ENCODE data around the gene TMEM273. TPM values are rescaled to one million over a fixed set of nuclear protein-coding genes. Genes with fewer than 3 reads are reported as not detected.

TMEM273 gene
- total RNA-seq, 1 donor from 2014 or later, result 0.42 TPM

DNA sequence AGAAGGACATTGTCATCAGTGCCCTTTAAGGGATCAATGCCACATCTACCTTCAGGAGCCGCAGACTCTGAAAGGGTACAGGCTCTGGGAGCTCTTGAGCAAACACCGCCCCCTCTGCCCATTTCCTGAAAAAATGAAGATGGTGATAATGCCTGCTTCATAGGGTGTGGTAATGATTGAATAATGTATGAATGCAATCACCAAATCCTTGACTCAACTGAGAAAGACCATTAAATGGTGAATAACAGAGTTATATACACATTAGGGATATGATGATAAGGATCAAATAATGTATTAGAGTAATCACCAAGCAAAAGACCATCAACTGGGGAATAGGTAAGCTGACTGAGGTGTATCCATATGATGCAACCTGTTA is 55.8 kb downstream of the TMEM273 start:
- H3K36me3 ChIP-seq (ENCODE audit: control insufficient read depth, insufficient read depth, low read length), result no peaks in the 10 kb centered on the region
- peaks cover 8% of the 10 kb centered on the region for H3K27me3 ChIP-seq (ENCODE audit: control insufficient read depth, insufficient read depth, low read length)
- DNase-seq (ENCODE audit: low read depth), result no peak
- no peak overlapping the region for H3K4me3 ChIP-seq (ENCODE audit: low read depth, low read length)
- TF ChIP-seq, protein P1, sequence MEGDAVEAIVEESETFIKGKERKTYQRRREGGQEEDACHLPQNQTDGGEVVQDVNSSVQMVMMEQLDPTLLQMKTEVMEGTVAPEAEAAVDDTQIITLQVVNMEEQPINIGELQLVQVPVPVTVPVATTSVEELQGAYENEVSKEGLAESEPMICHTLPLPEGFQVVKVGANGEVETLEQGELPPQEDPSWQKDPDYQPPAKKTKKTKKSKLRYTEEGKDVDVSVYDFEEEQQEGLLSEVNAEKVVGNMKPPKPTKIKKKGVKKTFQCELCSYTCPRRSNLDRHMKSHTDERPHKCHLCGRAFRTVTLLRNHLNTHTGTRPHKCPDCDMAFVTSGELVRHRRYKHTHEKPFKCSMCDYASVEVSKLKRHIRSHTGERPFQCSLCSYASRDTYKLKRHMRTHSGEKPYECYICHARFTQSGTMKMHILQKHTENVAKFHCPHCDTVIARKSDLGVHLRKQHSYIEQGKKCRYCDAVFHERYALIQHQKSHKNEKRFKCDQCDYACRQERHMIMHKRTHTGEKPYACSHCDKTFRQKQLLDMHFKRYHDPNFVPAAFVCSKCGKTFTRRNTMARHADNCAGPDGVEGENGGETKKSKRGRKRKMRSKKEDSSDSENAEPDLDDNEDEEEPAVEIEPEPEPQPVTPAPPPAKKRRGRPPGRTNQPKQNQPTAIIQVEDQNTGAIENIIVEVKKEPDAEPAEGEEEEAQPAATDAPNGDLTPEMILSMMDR (IDR thresholded peaks at IDR 0.05; ENCODE audit: insufficient read depth, low read length, poor library complexity, severe bottlenecking), result no peak

DNA sequence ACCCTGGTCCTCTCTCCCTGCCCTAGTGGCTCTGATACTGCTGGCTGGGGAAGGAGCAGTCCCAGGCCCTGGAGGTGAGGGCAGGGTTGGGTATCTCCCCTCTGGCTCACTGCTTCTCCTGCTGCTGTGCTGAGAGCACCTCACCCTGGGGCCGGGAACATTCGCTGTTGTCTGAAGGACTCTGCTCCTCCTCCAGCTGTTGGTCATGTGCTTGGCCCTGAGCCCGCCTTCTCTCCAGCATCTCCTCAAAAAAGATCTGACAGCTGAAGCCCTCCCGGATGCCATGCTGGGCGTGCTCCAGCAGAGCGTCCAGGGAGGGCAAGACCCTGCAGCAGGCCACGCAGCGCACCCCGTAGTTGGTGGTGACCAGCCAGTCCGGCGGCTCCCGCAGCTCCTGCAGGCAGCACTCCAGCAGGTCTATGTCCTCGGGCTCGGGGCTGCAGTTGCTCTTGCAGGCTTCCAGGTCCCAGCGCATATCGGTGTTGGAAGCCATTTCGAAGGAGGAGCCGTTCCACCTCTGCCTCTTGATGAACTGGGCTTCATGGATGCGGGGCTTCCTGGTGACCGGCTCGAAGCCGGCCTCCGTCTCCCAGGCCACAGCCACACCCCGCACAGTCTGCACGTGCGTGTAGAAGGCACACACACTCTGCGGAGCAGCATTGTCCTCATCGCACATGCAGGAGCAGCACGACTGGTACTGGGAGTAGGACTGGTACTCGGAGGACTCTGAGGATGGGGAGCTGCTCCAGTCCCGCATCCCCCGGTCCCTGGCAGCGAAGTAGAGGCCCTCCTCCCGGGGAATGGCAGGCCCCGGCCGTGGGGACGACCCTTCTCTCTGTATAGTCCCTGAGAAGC is 56.5 kb downstream of the TMEM273 start:
- H3K36me3 ChIP-seq (ENCODE audit: control insufficient read depth, insufficient read depth, low read length), result no peaks in the 10 kb centered on the region
- H3K27me3 ChIP-seq (ENCODE audit: control insufficient read depth, insufficient read depth, low read length), result peaks cover 8% of the 10 kb centered on the region
- TF ChIP-seq, protein P1 (IDR thresholded peaks at IDR 0.05; ENCODE audit: insufficient read depth, low read length, poor library complexity, severe bottlenecking), result no peak
- no peak for DNase-seq (ENCODE audit: low read depth)
- no peak overlapping the region for H3K4me3 ChIP-seq (ENCODE audit: low read depth, low read length)

DNA sequence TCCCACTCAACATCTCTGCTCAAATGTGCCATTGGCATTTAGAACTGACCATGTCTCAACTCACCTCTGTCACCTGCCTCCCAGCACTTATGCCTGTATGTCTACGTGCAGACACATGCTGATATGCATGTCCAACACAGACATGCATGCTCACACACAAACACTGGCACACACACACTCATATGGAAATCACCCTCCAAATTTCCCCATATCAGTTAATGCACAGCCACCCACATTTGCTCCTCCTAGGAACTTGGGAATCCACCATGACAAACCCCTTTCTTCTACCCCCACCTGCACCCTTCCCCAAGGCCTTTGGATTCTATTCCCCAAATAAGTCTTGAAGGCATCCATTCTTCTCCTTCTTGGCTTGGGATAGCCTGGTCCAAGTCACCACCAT is 58.8 kb downstream of the TMEM273 start:
- H3K36me3 ChIP-seq (ENCODE audit: control insufficient read depth, insufficient read depth, low read length), result no peaks in the 10 kb centered on the region
- DNase-seq (ENCODE audit: low read depth), result no peak
- no peak overlapping the region for H3K4me3 ChIP-seq (ENCODE audit: low read depth, low read length)
- peaks cover 8% of the 10 kb centered on the region for H3K27me3 ChIP-seq (ENCODE audit: control insufficient read depth, insufficient read depth, low read length)
- TF ChIP-seq, protein P1 (IDR thresholded peaks at IDR 0.05; ENCODE audit: insufficient read depth, low read length, poor library complexity, severe bottlenecking), result no peak

DNA sequence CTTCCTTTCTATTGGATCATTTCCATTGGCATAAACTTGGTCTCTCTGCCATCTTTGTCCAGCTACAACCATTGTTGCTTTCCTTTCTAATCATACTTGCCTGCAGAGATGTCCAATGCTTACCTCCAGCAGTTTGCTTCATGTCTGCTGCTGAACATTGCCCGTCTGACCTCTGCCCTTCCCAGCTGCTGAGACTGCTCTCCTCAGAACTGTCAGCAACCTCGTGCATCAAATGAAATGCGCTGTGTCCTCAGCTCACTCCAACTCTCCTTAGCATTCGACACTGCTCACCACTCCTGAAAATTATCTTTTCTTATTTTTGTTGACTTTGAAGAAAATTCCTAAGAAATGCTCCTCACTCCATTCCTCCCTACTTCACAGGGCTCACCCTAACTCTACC is 59.3 kb downstream of the TMEM273 start:
- Histone ChIP-seq H3K27me3 (ENCODE audit: control insufficient read depth, insufficient read depth, low read length) (peaks cover 7% of the 10 kb centered on the region), H3K36me3 (ENCODE audit: control insufficient read depth, insufficient read depth, low read length) (no peaks in the 10 kb centered on the region), H3K4me3 (ENCODE audit: low read depth, low read length) (no peak overlapping the region)
- no peak for DNase-seq (ENCODE audit: low read depth)
- TF ChIP-seq, protein P1 (IDR thresholded peaks at IDR 0.05; ENCODE audit: insufficient read depth, low read length, poor library complexity, severe bottlenecking), result no peak

DNA sequence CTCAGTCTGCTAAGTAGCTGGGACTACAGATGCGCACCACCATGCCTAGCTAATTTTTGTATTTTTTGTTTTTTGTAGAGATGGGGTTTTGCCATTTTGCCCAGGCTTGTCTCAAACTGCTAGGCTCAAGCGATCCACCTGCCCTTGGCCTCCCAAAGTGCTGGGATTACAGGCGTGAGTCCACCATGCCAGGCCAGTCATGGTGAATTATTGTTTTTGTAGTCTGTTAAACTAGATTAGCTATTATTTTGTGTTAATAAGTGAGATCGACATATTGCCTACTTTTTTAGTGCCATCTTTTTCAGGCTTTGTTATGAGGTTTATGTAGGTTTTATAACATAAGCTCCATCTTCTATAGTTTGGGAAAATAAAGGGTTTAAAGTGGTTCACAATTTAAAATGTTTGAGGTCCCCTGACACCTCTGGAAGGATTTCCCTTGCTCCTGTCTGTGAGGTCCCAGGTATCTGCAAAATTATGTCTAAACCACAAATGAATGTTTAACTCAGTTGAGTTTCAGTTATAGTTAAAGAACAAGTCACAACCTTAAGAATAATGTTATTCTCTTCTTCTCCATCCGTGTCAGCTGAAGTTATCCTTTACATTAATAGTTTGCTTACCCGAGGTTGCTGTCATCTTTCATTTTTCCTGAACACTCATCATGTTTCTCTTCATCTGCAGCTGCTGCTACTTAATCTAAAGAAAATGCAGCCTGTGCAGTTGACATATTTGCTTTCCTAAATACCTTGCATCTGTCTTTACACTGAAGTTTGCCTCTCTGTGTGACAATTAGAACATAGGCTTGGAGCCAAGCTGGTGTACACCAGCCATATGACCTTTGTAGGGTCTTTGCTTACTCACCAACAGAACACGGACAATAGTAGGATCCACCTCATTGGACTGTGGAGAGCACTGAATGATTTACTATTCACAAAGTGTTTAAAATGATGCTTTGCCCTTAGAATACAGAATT is 63.9 kb downstream of the TMEM273 start:
- Histone ChIP-seq H3K36me3 (ENCODE audit: control insufficient read depth, insufficient read depth, low read length) (no peaks in the 10 kb centered on the region), H3K4me3 (ENCODE audit: low read depth, low read length) (no peak overlapping the region), H3K27me3 (ENCODE audit: control insufficient read depth, insufficient read depth, low read length) (peaks cover 3% of the 10 kb centered on the region)
- DNase-seq (ENCODE audit: low read depth), result no peak
- TF ChIP-seq, protein P1 (IDR thresholded peaks at IDR 0.05; ENCODE audit: insufficient read depth, low read length, poor library complexity, severe bottlenecking), result no peak

Data from kidney epithelial cell (primary cell).